Endothelial cell of hepatic sinusoid (primary cell): Measurements from ENCODE around the gene EXOC1L.
"Not testable (repeated sequence)": the region's sequence is repeated elsewhere in the genome, so short reads cannot be mapped to it uniquely, and the experiment has no call there.

Experiments
- in situ Hi-C: cut with HindIII; loops from 2 replicates; pipeline ENCODE4 v1.10.0; 2017; ENCODE audit warnings: low sequenced_read_pairs

The EXOC1L gene

DNA sequence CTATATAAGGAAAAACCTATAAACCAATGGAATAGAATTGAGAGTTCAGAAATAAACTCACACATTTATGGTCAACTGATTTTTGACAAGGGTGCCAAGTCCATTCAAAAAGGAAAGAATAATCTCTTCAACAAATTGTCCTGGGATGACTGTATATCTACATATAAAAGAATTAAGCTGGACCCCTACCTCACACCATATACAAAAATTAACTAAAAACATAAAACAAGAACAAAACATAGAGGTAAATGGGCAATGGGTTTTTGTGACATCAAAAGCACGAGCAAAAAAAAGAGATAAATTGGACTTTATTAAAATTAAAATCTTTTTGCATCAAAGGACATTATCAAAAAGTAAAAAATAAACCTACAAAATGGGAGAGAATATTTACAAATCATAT is 18.3 kb downstream of the EXOC1L start:
- in situ Hi-C loops: no loop called here

DNA sequence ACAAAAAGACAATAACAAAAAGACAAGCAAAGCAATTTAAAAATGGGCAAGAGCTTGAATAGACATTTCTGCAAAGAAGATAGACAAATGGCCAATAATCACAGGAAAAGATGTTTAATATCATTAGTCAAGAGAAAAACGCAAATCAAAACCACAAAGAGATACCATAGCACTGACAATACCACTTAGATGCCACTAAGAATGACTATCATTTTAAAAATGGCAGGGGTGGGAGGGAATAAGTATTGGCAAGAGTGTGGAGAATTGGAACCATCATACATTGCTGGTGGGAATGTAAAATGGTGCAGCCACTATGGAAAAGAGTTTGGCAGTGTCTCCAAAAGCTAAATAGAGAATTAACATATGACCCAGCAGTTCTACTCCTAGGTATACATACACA is 18.8 kb downstream of the EXOC1L start:
- in situ Hi-C loops: no loop called here

DNA sequence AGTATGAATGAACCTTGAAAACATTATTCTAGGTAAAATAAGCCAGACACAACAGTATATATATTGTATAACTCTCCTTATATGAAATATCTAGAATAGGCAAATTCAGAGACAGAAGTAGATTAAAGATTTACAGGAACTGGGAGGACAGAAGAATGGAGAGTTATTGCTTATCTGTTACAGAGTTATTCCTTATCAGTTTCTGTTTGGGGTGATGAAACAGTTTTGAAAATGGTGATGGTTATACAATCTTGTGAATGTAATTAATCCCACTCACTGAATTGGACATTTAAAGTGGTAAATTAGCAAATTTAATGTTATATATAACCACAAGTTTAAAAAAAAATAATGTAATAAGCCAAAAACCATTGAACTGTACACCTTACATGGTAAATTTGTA is 19.4 kb downstream of the EXOC1L start:
- in situ Hi-C loops: no loop called here

- in situ Hi-C loops: no loop called here
These were observed 21.4 kb downstream of the EXOC1L start for GRCh38 chr4:55840956-55841355.

GRCh38 chr4:55841373-55842239 is 22.0 kb downstream of the EXOC1L start:
- in situ Hi-C loops: not testable (repeated sequence)

DNA sequence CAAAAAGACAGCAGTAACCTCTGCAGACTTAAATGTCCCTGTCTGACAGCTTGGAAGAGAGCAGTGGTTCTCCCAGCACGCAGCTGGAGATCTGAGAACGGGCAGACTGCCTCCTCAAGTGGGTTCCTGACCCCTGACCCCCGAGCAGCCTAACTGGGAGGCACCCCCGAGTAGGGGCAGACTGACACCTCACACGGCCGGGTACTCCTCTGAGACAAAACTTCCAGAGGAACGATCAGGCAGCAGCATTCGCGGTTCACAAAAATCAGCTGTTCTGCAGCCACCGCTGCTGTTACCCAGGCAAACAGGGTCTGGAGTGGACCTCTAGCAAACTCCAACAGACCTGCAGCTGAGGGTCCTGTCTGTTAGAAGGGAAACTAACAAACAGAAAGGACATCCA is 22.7 kb downstream of the EXOC1L start:
- in situ Hi-C loops: not testable (repeated sequence)

- in situ Hi-C loops: loop anchor here (5.0 kb wide), 1 partner anchor 47 kb away; no protein-coding TSS in a partner anchor
These were observed 30.1 kb downstream of the EXOC1L start for GRCh38 chr4:55849724-55850123.

DNA sequence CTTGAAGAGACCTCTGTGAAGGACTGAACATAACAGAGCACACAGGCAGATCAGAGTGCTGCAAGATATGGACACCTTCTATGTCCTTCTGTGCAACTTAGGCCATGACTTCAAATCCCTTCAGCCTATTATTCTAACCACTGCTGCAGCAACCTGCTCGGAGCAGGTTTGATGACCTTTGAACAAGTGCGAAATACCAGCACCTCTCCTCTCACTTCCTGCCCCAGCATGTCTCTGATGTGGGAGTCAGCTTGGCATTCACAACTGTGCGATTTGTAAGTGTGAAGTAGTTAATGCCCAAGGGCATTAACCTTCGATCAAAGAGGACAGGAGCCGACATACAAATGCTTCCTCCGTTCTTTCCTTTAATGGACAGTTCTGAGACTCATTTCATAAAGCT is 32.3 kb downstream of the EXOC1L start:
- in situ Hi-C loops: loop anchor here (5.0 kb wide), 1 partner anchor 50 kb away; no protein-coding TSS in a partner anchor

DNA sequence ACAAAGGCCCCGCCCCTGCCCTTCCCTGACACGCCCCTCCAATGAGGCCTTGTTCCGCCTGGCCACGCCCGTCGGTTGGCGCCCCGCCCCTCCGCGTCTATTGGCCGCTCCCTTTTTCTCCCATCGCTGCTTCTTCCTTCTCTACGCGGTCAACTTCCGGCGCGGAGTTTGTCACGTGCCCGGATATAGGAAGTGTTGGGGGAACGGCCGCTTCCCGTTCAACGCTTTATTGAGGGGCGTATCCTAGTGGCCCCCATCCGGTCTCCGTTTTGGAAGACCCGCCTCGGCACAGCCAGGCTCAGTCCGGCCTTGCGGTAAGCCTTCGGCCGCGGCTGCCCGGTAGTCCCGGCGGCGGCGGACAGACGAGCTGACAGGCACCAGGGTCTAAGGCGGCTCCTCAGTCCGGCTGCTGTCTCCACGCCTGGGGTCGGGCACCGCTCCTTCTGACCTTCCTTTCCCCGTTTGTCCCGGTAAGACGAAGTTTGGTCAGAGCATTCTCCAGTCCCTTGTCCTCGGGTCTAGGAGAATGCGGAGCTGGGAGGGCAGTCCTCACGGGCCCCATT is 34.0 kb downstream of the EXOC1L start, which contains the start of gene EXOC1:
TSS of gene EXOC1 (plus strand) at position 165 of the 563 bp plus-strand sequence. CDS start 4,676 bp downstream, outside the sequence.
- in situ Hi-C loops: loop anchor here (5.0 kb wide), 1 partner anchor 51 kb away; no protein-coding TSS in a partner anchor

DNA sequence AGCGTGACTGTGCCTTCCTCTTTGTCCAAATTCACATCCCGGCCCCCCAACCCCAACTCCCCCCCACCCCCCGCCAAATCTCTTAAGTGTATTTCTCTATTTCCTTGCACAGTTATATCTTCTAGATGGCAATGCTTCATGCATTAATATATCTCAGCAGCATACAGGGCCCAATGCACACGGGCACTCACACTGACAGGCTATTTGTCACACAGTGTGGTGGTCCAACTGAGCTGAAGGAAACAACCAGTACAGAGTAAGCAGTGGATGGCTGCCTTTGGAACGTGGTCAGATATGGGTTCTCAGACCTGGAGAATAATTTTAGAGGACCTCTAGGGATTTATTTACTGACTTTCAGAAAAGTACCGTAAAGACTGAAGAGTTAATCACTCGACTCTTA is 34.5 kb downstream of the EXOC1L start:
- in situ Hi-C loops: loop anchor here (5.0 kb wide), 1 partner anchor 52 kb away; no protein-coding TSS in a partner anchor

- in situ Hi-C loops: no loop called here
These were observed 38.0 kb downstream of the EXOC1L start for GRCh38 chr4:55857586-55857985.

GRCh38 chr4:55859711-55860110 is 40.1 kb downstream of the EXOC1L start:
- in situ Hi-C loops: no loop called here

- in situ Hi-C loops: loop anchor here (5.0 kb wide), 1 partner anchor 517 kb away; the partner anchor contains the start of gene SRD5A3
These were observed 45.1 kb downstream of the EXOC1L start for GRCh38 chr4:55864577-55865223.

- in situ Hi-C loops: loop anchor here (5.0 kb wide), 1 partner anchor 518 kb away; the partner anchor contains the start of gene SRD5A3
These were observed 45.7 kb downstream of the EXOC1L start for GRCh38 chr4:55865228-55865806.

- in situ Hi-C loops: loop anchor here (5.0 kb wide), 1 partner anchor 519 kb away; the partner anchor contains the start of gene SRD5A3
These were observed 46.8 kb downstream of the EXOC1L start for GRCh38 chr4:55866290-55866907.

DNA sequence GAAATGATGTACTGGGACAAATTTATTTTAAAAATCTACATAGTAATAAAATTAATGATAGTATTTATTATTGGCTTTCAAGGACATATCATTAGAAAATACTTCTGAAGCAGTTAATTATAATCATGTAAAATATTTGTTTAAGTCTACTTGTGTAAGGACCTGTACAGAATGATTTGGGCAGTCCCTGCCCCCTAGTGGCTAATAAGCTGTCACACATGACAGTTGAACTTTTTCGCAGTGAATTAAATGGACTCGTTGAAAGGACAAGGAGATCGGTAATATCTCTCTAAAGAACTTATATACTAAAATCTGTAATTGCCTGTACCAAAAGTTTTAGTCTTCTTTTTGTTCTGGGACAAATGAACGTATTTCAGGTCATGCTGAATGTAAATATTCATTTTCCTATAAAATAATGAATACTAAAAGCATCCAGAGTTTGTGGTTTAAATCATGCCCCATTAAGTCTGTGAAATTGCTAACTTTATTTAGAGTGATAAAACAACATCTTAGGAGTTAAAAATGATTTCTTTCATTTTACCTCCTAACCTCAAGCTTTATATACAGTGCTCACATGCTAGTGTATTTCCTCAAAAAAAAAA is 47.5 kb downstream of the EXOC1L start:
- in situ Hi-C loops: loop anchor here (5.0 kb wide), 1 partner anchor 520 kb away; the partner anchor contains the start of gene SRD5A3

- in situ Hi-C loops: loop anchor here (5.0 kb wide), 1 partner anchor 521 kb away; the partner anchor contains the start of gene SRD5A3
These were observed 49.0 kb downstream of the EXOC1L start for GRCh38 chr4:55868581-55869090.

GRCh38 chr4:55871299-55871800 is 51.8 kb downstream of the EXOC1L start:
- in situ Hi-C loops: no loop called here

DNA sequence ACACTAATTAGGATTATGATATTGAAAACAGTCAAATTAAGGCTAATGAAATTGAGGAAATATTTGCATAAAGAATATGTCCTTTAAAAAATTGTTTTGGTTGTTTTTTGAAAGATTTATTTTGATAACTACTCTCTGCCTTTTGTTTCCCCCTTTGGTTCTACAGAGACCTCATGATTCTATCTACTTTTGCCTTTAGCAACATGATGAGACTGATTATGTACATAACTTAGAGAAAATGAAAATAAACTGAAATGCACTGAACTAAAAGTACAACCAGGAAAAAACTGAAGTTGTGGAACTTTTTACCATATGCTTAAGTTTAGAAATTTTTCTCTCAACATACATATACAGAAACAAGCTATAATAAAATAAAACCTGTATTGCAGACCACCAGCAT is 55.2 kb downstream of the EXOC1L start:
- in situ Hi-C loops: no loop called here
